GM10248 (cell line): Measurements from ENCODE around the gene TARBP1.

Source experiments
- CTCF ChIA-PET: fragments of 300-600 bp; sonication (Branson Sonifier 250); formaldehyde crosslinking; extraction: SDS; loops from one replicate; lab custom pipeline; 2021; ENCODE audit warnings: antibody characterized with exemption; lab: Yijun Ruan, JAX
- POLR2A ChIA-PET: fragments of 350-650 bp; sonication (Branson Sonifier 250); formaldehyde crosslinking; extraction: SDS; loops from one replicate; lab custom pipeline; 2020; ENCODE audit warnings: antibody characterized with exemption; lab: Yijun Ruan, JAX
- DNase-seq: peaks from one replicate; pipeline ENCODE4 v3.0.0; 2012; ENCODE audit errors: extremely low spot score
- TF ChIP-seq, protein P1 (sequence below): IDR thresholded peaks from 2 replicates; pipeline ENCODE4 v1.5.1; 2012; ENCODE audit warnings: mild to moderate bottlenecking, low read depth; ENCODE audit errors: extremely low read depth, missing control alignments, control extremely low read depth

TARBP1 gene

DNA sequence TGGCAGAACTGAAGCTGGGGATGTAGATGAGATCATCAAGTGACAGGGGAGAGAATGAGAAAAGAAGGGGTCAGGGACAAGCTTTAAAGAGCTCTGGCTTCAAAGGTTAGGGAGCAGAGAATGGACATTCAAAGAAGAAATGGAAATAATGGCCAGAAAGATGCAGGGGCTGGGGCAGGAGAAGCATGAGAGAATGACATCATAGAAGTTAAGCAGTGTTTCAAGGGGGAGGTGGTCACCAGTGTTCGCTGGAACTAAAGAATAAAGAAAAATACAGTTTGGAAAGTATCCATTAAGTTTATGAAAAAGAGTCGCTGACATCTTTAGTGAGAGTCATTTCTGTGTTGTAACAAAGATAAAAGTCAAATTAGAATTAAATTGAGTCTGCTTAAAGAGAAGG lies 44.3 kb downstream of the TARBP1 start:
- TF ChIP-seq, protein P1, sequence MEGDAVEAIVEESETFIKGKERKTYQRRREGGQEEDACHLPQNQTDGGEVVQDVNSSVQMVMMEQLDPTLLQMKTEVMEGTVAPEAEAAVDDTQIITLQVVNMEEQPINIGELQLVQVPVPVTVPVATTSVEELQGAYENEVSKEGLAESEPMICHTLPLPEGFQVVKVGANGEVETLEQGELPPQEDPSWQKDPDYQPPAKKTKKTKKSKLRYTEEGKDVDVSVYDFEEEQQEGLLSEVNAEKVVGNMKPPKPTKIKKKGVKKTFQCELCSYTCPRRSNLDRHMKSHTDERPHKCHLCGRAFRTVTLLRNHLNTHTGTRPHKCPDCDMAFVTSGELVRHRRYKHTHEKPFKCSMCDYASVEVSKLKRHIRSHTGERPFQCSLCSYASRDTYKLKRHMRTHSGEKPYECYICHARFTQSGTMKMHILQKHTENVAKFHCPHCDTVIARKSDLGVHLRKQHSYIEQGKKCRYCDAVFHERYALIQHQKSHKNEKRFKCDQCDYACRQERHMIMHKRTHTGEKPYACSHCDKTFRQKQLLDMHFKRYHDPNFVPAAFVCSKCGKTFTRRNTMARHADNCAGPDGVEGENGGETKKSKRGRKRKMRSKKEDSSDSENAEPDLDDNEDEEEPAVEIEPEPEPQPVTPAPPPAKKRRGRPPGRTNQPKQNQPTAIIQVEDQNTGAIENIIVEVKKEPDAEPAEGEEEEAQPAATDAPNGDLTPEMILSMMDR, result no peak
- ChIA-PET CTCF (interaction anchor here (0.9 to 1.4 kb wide), 2 partner anchors 44 to 82 kb away, joined by 3 read pairs; partner anchors contain the start of gene TARBP1), POLR2A (no interaction called here)
- DNase-seq, result no peak

DNA sequence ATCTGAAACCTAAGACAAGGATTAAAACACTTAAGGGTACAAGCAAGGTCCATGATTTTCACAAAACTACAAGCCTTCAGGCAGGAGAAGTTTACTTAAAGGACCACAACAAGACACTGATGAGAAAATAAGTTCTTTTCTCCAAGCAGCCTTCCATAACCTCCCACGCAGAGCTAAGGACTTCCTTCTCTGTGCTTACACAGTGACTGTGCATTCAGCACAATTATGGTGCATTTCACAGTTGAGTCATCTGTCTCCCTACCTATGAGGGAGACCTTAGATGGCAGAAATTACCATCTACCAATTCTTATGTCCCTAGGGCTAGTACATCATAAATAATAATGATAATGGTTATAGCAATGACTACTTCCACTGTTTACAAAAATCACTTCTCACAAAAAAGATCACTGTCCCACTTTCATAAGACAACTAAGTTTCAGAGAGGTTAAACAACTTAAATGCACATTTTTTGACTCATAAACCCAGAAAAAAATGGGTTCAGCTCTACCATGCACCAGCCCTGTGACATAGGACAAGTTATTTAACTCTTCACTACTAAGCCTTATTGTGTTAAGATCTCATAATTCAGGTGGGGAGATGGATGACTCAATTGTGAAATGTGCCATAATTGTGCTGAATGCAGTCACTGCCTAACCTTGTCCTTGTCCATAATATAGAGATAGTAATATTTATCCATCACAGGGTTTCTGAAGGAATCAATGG lies 45.3 kb downstream of the TARBP1 start:
- ChIA-PET CTCF (interaction anchor here (1.2 kb wide), 1 partner anchor 27 kb away, joined by 3 read pairs; no protein-coding TSS in a partner anchor), POLR2A (interaction anchor here (0.5 kb wide), 1 partner anchor 889 kb away, joined by 3 read pairs; no protein-coding TSS in a partner anchor)
- DNase-seq, result peak; percentile 57
- TF ChIP-seq, protein P1, result no peak

DNA sequence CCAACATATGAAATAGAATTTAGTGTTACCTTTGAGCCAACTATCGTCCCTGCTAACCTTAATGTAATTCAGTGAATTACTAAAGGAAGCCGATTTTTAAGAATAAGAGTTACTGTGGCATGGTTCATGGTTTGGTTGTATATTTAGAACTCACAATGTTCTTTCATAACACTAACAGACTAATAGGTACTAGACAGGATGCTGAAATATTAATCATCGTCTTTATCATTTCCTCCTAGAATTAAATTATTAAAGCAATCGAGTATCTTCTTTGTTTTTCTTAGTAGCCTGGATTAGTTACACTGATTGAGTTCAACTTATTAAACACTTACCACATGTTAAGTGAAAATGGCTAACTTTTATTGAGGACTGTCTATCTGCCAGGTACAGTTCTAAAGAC lies 47.7 kb downstream of the TARBP1 start:
- TF ChIP-seq, protein P1, result no peak
- ChIA-PET CTCF (interaction anchor here (1.1 kb wide), 1 partner anchor 11 kb away, joined by 3 read pairs; no protein-coding TSS in a partner anchor), POLR2A (no interaction called here)
- no peak for DNase-seq

DNA sequence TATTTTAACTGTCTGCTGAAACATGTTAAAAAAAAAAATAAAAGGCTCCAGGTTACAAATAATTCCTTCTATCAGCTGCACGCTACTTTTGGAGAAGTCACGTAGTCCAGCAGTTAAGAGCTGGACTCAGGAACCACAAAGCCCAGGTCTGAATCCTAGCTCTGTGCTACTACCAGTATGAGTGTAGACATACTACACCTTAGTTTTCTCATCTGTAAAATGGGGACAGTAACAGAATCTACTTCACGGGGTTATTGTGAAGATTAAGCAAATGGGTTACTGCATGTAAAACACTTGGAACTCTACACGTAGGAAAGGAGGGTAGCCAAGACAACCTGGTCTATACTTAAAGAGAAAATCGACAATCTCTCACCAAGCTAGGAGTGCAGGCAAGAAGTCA lies 48.3 kb downstream of the TARBP1 start:
- TF ChIP-seq, protein P1, result no peak

DNA sequence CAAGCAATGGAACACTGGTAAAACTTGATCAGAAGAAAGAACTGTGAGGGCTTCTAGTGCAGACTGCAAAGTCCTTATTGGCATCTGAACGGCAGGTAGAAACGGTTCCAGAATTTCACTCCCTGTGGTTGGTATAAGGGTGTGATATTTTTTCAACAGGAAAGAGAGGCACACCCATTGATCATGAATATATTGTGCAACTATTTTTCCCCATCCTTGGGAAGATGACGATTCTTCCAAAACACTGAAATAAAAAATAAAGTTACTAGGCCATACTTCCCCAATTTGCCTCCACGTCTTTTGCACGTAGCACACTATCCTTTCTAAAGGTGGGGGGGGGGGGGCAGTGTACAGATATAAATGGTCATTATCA lies 49.6 kb downstream of the TARBP1 start:
- CTCF ChIA-PET, result no interaction called here
- TF ChIP-seq, protein P1, result no peak
- POLR2A ChIA-PET, result no interaction called here
- no peak for DNase-seq

More for the DNA sequence above, 48.3 kb downstream of the TARBP1 start:
- DNase-seq, result no peak
- ChIA-PET POLR2A (no interaction called here), CTCF (interaction anchor here (1.1 kb wide), 1 partner anchor 10 kb away, joined by 3 read pairs; no protein-coding TSS in a partner anchor)

DNA sequence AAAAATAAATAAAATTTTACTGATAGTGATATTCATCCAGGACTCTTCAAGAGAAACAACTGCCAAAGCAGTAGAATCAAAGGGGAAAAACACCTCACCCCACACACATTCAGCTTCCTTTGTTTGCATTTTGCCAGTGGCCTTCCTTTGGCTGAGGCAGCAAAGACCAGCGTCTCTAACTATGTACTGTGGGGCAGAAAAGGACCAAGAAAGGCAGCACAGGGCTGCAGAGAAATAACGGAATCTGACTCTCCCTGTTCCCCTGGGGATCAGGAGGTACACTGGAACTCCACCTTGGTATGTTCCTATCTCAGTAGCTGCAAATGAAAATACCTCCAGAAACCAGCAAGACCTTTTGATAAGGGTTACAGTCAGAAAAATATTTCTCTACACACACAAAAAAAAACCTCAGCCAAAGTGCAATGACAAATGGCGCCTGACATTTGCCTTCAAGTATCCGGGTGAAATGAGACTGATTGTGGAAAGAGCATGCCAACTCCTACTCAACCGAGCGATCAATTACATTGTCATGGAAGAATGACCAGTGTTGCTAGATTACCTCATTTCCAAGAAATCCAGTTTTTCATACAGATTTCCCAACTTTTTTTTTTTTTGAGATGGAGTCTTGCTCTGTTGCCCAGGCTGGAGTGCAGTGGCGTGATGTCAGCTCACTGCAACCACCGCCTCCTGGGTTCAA lies 50.9 kb downstream of the TARBP1 start:
- CTCF ChIA-PET, result no interaction called here
- POLR2A ChIA-PET, result no interaction called here
- TF ChIP-seq, protein P1, result no peak

More for the DNA sequence above, 50.9 kb downstream of the TARBP1 start:
- no peak for DNase-seq
